NCI-H524 (cell line): ENCODE results near the gene FAM168A.
"Not testable (repeated sequence)": the region's sequence is repeated elsewhere in the genome, so short reads cannot be mapped to it uniquely, and the experiment has no call there.

Experiments used
- DNase-seq, 2 experiments: peaks; one replicate each; lab custom pipeline; 2025; lab: John Stamatoyannopoulos, UW

The FAM168A gene

GRCh38 chr11:73467505-73467904 lies 130.4 kb downstream of the FAM168A start:
- no peak for DNase-seq

- no peak for DNase-seq
These were observed 131.3 kb downstream of the FAM168A start for GRCh38 chr11:73466643-73467042.

- no peak for DNase-seq
These were observed 132.0 kb downstream of the FAM168A start for GRCh38 chr11:73465871-73466270.

GRCh38 chr11:73465023-73465675 lies 132.8 kb downstream of the FAM168A start:
- no peak for DNase-seq

- no peak for DNase-seq
These were observed 133.6 kb downstream of the FAM168A start for GRCh38 chr11:73464347-73464746.

GRCh38 chr11:73463359-73463758 lies 134.6 kb downstream of the FAM168A start:
- no peak for DNase-seq

GRCh38 chr11:73461964-73462363 lies 135.9 kb downstream of the FAM168A start:
- no peak for DNase-seq

GRCh38 chr11:73461335-73461840 lies 136.5 kb downstream of the FAM168A start:
- DNase-seq: peak; percentile 78 to 87

GRCh38 chr11:73458201-73458600 lies 139.7 kb downstream of the FAM168A start:
- no peak for DNase-seq

GRCh38 chr11:73454987-73455386 lies 142.9 kb downstream of the FAM168A start:
- DNase-seq: no peak

- no peak for DNase-seq
These were observed 144.3 kb downstream of the FAM168A start for GRCh38 chr11:73453562-73453961.

GRCh38 chr11:73452726-73453125 lies 145.2 kb downstream of the FAM168A start:
- no peak for DNase-seq

GRCh38 chr11:73451896-73452295 lies 146.0 kb downstream of the FAM168A start:
- no peak for DNase-seq

- DNase-seq: no peak
These were observed 151.1 kb downstream of the FAM168A start for GRCh38 chr11:73446766-73447165.

GRCh38 chr11:73445980-73446379 lies 151.9 kb downstream of the FAM168A start:
- DNase-seq: no peak

- DNase-seq: peak in 1 of 2 experiments; percentile 21
These were observed 158.7 kb downstream of the FAM168A start for GRCh38 chr11:73439002-73439843.

- not testable (repeated sequence) for DNase-seq
These were observed 161.1 kb downstream of the FAM168A start for GRCh38 chr11:73436859-73437258.

GRCh38 chr11:73431396-73431795 lies 166.5 kb downstream of the FAM168A start:
- no peak for DNase-seq

GRCh38 chr11:73430326-73430725 lies 167.6 kb downstream of the FAM168A start:
- DNase-seq: no peak

- no peak for DNase-seq
These were observed 168.7 kb downstream of the FAM168A start for GRCh38 chr11:73429121-73429750.

GRCh38 chr11:73428699-73429098 lies 169.2 kb downstream of the FAM168A start:
- no peak for DNase-seq

GRCh38 chr11:73428227-73428626 lies 169.7 kb downstream of the FAM168A start:
- DNase-seq: no peak
